GM08714 (cell line): ENCODE data around the gene UNKL.

Experiments used
- H3K4me3 ChIP-seq: fragments of 200-500 bp; sonication (Bioruptor generic); 2 replicates; pipeline ENCODE4 v1.5.1; 2014; ENCODE audit warnings: mild to moderate bottlenecking, low read length, inconsistent platforms
- ZNF274 ChIP-seq: IDR thresholded peaks from 2 replicates; pipeline ENCODE4 v1.6.1; 2012; ENCODE audit warnings: mild to moderate bottlenecking, low read depth, low read length

Gene UNKL

DNA sequence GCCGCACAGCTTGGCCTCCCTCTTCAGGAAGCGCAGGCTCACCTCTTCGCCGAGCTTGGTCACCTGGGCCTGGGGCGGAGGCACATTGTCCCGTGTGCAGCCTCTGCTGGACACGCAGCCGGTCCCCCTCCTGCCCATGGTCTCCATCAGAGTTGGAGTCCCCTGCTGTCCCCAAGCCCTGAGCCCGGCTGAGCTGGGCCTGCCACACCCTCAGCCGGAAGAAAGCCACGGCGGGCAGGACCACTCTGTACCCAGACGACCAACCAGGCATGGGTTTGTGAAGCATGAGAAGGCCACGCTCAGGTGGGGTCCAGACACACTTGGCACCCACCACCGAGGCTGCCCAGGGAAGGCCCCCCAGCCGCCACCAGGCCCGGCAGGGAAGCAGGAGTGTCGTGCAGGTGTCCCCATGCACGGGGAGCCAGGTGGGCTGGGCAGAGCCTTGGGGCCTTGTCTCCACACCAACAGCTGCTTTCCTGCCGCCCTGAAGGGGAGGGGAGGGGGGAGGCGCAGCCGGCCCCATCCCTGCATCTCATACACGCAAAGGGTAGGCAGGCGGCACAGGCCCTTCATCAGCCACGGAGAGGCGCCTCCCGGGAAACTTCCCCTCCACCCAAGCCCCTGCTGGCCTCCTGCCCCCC lies 24.7 kb upstream of the UNKL start:
- H3K4me3 ChIP-seq, result no peak overlapping the region

DNA sequence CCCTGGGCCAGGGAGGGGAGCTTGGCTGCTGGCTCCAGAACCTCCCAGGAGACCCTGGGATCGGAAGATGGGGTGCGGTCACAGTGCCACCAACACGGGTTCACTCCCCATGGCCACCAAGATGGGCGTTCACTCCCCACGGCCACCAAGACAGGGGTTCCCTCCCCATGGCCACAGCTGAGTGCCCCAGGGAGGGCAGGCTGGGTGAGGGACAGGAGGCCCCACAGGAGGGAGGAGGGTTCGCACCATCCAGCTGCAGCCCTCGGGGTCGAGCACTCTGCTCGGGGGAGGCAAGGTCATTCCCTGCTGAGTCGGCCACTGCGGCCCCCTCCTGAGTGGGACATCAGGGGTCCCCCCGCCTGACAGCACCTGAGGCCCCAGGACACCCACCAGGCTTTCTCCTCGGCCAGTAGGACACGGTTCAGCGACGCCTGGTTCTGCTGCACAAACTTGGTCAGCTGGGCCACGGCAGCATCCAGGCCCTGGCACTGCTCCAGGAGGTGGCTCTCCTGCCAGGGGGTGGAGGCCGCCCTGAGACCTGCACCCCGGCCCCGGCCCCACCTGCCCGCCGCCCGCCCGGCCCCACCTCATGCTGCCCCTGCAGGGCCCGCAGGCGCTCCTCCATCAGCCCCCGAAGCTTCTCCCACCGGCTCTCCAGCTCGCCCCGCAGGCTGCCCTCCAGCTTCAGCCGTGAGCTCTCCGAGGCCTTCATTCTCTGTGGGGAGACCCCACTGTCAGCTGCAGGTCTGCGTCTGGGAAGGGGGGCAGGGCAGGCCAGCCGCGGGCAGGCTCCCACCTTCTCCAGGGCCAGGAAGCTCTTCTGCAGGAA lies 23.9 kb upstream of the UNKL start:
- TF ChIP-seq ZNF274, result no peak
- H3K4me3 ChIP-seq, result no peak overlapping the region

More for the DNA sequence above, 24.7 kb upstream of the UNKL start:
- no peak for TF ChIP-seq ZNF274

DNA sequence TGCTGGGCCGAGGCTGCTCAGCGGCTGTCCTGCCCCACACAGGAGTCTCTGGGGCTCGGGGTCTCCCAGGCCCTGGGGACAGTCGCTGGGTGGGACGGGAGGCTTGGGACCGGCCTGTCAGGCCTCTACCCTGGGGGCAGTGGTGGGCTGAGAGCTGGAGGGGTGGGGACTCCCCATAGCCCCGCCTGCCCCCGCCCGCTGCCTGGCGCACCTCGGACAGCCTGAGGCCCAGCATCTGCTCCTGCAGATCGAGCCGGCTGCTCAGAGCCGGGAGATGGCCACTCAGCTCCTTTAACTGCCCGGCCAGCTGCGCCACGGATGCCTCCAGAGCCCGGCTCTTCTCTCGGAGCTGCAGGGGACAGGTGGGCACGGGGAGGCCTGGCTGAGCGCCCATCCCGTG lies 23.1 kb upstream of the UNKL start:
- no peak for TF ChIP-seq ZNF274
- no peak overlapping the region for H3K4me3 ChIP-seq

GRCh38 chr16:1436731-1437355 lies 22.3 kb upstream of the UNKL start:
- no peak for TF ChIP-seq ZNF274

GRCh38 chr16:1435921-1436697 lies 21.6 kb upstream of the UNKL start:
- TF ChIP-seq ZNF274, result no peak
- no peak overlapping the region for H3K4me3 ChIP-seq

More at GRCh38 chr16:1436731-1437355, 22.3 kb upstream of the UNKL start:
- H3K4me3 ChIP-seq, result no peak overlapping the region

- TF ChIP-seq ZNF274, result no peak
- no peak overlapping the region for H3K4me3 ChIP-seq
Observed at GRCh38 chr16:1434644-1435592, 20.4 kb upstream of the UNKL start.

GRCh38 chr16:1433756-1434155 lies 19.3 kb upstream of the UNKL start:
- TF ChIP-seq ZNF274, result no peak
- H3K4me3 ChIP-seq, result no peak overlapping the region

- TF ChIP-seq ZNF274, result no peak
- no peak overlapping the region for H3K4me3 ChIP-seq
Observed at GRCh38 chr16:1433263-1433560, 18.7 kb upstream of the UNKL start.

- no peak for TF ChIP-seq ZNF274
- H3K4me3 ChIP-seq, result no peak overlapping the region
Observed at GRCh38 chr16:1432388-1433262, 18.1 kb upstream of the UNKL start.

DNA sequence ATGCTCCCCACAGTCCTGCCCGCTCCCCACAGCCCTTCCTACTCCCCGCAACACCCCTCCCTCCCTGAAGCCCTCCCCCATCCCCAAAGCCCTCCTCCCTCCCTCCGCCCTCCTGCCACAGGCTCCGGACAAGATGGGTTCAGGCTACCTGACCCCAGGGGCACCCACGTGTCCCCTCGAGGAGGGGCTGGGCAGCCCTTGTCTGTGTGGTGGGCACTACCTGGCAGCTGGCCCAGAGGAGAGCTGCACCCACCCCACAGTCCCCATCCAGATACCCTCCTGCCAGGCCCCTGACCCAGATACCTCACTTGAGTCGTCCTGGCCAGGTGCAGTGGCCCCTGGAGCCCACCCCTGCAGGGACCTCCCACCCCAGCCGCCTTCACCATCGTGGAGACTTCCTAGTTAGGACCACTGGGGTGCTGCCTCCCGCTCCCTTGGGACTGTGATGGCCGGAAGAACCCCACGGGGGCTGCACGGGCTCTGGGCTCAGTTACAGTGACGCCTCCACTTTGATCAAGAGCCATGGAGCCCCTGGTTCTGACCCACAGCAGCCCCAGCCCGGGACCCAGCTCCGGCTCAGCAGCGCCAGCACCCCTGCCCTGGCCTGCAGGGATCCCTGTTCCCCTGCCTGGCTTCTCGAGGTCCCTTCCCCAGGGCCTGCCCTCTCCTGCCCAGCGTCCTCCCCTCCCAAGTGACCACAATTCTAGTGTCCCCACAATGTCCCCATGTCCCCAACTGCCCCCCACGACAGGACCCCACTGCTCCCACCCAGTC lies 17.2 kb upstream of the UNKL start:
- no peak for TF ChIP-seq ZNF274
- H3K4me3 ChIP-seq, result no peak overlapping the region

DNA sequence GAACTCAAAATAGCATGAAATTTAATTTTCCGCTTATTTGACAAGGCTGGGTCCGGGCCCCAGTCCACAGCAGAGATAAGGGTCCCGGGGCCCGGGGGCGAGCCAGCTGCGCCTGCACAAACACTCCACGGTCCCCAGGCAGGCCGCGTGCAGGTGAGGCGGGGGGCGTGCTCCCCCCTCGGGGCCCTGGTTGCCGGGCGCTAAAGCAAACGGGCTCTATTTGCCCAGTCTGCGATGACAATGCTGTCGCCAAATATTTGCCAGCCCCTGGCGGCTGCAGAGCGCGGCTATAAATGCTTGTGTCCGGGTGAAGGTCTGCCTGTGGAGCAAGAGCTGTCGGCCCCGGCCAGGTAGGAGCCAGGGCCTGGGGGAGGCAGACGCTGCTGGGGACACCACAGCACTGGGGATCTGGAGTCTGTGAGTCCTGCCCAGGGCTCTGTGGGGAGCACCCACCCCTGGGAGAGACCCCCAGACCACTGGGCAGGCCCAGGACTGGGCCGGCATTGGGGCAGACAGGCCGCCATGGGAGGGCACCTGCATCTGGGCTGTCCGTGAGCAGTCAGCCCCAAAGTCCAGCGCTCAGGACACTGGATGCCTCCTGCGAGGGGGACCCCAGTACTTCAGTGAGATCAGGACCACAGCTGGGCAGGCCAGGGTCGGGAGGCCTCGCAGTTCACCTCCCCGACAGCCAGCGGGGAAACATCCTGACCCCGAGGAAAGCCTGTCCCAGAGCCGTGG lies 16.4 kb upstream of the UNKL start, which contains the start of gene PERCC1:
TSS of gene PERCC1 (plus strand) at position 320 of the 738 bp plus-strand sequence. CDS start 1,516 bp downstream, outside the sequence.
- no peak for TF ChIP-seq ZNF274
- no peak within 1 kb of the TSS for H3K4me3 ChIP-seq
